Kidney (tissue), 14 donors: ENCODE measurements around the gene SLC10A2. TPM values are rescaled to one million over a fixed set of nuclear protein-coding genes. Genes with fewer than 3 reads are reported as not detected.
A peak's percentile ranks its signal among the peaks of the same experiment; 100 is the strongest.

Source experiments
- DNase-seq, 5 donors: peaks; one replicate each; pipeline ENCODE4 v3.0.0-alpha.2; 2013 to 2020
- FAIRE-seq: peaks from 2 replicates; lab custom pipeline; 2012; peaks lifted over from hg19 to GRCh38; lab: Jason Lieb, UNC
- H3K27ac ChIP-seq, 2 donors: one replicate each; pipeline ENCODE4 v1.7.0; 2013; ENCODE audit warnings: low read depth in 2 of 2, low read length in 2 of 2, inconsistent platforms in 1 of 2
- H3K27me3 ChIP-seq: one replicate; pipeline ENCODE4 v1.7.1; 2013; ENCODE audit warnings: low read length, inconsistent platforms; ENCODE audit not compliant: control insufficient read depth, insufficient read depth
- H3K36me3 ChIP-seq, 3 donors: one replicate each; pipeline versions ENCODE4 v1.7.0 to v1.7.1; 2013; ENCODE audit warnings: low read length in 3 of 3, control low read depth in 1 of 3, inconsistent platforms in 1 of 3; ENCODE audit not compliant: insufficient read depth in 3 of 3, control insufficient read depth in 2 of 3
- H3K4me1 ChIP-seq, 3 donors: one replicate each; pipeline versions ENCODE4 v1.7.0 to v1.7.1; 2013; ENCODE audit warnings: low read length in 3 of 3, inconsistent platforms in 1 of 3, low read depth in 1 of 3; ENCODE audit not compliant: control insufficient read depth in 2 of 3, insufficient read depth in 2 of 3
- H3K4me3 ChIP-seq, 3 donors: one replicate each; pipeline versions ENCODE4 v1.7.0 to v1.8.1; 2013; ENCODE audit warnings: low read length in 3 of 3, control low read depth in 1 of 3, inconsistent platforms in 1 of 3
- H3K9ac ChIP-seq, 3 donors: one replicate each; pipeline versions ENCODE4 v1.7.0 to v1.7.1; 2013; ENCODE audit warnings: low read length in 3 of 3, control low read depth in 1 of 3, inconsistent platforms in 1 of 3
- H3K9me3 ChIP-seq, 3 donors: one replicate each; pipeline versions ENCODE4 v1.7.0 to v1.7.1; 2013; ENCODE audit warnings: low read length in 3 of 3, control low read depth in 1 of 3, inconsistent platforms in 1 of 3; ENCODE audit not compliant: control insufficient read depth in 2 of 3, insufficient read depth in 1 of 3
- intact Hi-C: fragments of 100-400 bp; cut with DNase I; formaldehyde crosslinking; loops from one replicate; pipeline ENCODE4 v1.11.1; 2022
- polyA plus RNA-seq: library from polyadenylated mRNA; stranded (reverse); fragments of 350-450 nt; fragmentation: Illumina TruSeq; extraction: RNeasy Lipid Tissue Mini Kit (QIAGEN cat#74804); gene quantifications from one replicate; pipeline ENCODE4 v1.2.3, GENCODE V29; 2014; ENCODE audit warnings: low read depth, low replicate concordance; ENCODE audit not compliant: insufficient read depth
- total RNA-seq: library from RNA; stranded (reverse); fragmentation: NEBNext Ultra II Directional; extraction: Animal tissue kit (Norgen Biotek cat#: 25700); gene quantifications from one replicate; pipeline ENCODE4 v1.2.1, GENCODE V29; 2021
- TF ChIP-seq, protein P1 (sequence below): IDR thresholded peaks from 3 replicates; pipeline ENCODE4 v1.5.1; 2012; ENCODE audit warnings: mild to moderate bottlenecking, moderate library complexity, borderline replicate concordance; ENCODE audit not compliant: insufficient read depth; ENCODE audit errors: extremely low read depth
- donor health status: control.
- donor health status: control.
- donor health status: control.
- donor health status: control.
- donor health status: control.
- donor health status: DM: yes; HTN: yes; CAD: no.
- donor health status: Normal renal cell carcinoma (clear cell type).

Gene SLC10A2
- total and polyA plus RNA-seq, 2 donors from 2014 or later: 0.19 to 4.5 TPM

DNA sequence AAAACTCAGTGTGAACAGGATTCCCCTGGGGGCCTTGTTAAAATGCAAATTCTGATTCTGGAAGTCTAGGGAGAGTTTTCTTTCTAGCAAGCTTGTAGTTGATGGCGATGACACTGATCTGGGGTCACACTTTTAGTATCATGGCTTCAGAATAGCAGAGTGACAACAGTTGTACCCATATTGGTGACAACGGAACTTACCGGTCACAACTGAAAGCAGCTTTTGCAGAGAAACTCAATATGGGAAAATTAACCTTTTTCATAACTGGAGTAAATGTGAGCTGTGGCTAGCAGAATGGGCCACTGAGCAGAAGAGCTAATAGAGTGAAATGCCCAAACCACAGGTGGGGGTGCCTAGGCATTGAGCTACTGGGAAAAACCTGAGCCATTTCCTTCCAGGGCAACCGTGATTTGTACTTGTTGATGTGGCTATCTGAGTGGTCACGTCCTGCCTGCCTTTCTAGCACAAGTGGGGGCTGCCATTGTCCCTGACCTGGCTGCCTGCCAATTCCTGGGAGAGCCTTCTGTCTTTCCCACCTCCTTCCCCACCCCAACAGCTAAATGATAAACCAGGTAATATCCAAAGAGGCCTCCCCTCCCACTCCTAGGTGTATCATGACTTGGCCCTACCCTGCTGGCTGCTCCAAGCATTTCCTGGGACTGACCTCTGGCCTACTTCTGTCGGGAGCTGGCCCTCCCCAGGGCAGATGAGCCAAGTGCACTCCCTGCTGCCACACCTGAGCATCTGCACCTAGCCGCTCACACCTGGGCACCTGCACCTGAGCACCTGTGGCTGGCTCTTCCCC, 1.7 kb upstream of the SLC10A2 start:
- no peaks in the 10 kb centered on the region for H3K36me3 ChIP-seq
- H3K27me3 ChIP-seq: no peaks in the 10 kb centered on the region
- peak overlapping the region in 1 of 2 donors; percentile 53 for H3K27ac ChIP-seq
- intact Hi-C loops: no loop called here
- H3K4me1 ChIP-seq: no peaks in the 10 kb centered on the region
- TF ChIP-seq, protein P1, sequence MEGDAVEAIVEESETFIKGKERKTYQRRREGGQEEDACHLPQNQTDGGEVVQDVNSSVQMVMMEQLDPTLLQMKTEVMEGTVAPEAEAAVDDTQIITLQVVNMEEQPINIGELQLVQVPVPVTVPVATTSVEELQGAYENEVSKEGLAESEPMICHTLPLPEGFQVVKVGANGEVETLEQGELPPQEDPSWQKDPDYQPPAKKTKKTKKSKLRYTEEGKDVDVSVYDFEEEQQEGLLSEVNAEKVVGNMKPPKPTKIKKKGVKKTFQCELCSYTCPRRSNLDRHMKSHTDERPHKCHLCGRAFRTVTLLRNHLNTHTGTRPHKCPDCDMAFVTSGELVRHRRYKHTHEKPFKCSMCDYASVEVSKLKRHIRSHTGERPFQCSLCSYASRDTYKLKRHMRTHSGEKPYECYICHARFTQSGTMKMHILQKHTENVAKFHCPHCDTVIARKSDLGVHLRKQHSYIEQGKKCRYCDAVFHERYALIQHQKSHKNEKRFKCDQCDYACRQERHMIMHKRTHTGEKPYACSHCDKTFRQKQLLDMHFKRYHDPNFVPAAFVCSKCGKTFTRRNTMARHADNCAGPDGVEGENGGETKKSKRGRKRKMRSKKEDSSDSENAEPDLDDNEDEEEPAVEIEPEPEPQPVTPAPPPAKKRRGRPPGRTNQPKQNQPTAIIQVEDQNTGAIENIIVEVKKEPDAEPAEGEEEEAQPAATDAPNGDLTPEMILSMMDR: peak; percentile 14
- FAIRE-seq: no peak
- H3K9ac ChIP-seq: no peak overlapping the region
- H3K9me3 ChIP-seq: no peaks in the 10 kb centered on the region
- no peak overlapping the region for H3K4me3 ChIP-seq
- peak in 4 of 5 donors; percentile 11 to 59 (median 28) for DNase-seq

GRCh38 chr13:103066781-103067345, 646 bp upstream of the SLC10A2 start:
- intact Hi-C loops: no loop called here
- H3K27me3 ChIP-seq: no peaks in the 10 kb centered on the region
- H3K36me3 ChIP-seq: no peaks in the 10 kb centered on the region
- FAIRE-seq: no peak
- no peaks in the 10 kb centered on the region for H3K9me3 ChIP-seq
- H3K4me3 ChIP-seq: no peak overlapping the region
- no peak for DNase-seq
- H3K9ac ChIP-seq: no peak overlapping the region
- H3K27ac ChIP-seq: no peak overlapping the region
- TF ChIP-seq, protein P1: no peak
- H3K4me1 ChIP-seq: no peaks in the 10 kb centered on the region

DNA sequence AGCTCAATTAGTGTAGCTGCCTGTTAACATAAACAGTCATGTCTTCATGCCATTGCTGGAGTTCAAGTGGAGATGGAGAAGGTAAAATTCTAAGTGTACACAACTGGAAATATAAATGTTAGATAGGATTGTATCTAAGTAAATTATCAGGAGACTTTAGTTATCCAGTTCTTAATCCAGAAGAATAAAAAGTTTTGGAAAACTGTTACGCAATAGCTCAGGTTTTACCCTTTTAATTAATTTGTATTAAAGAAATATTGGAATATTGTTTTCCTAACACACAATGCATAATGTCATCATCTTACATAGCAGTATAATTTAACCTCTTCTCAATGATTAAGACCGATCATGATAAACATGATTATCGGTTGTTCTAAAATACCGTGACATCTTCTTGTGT, 2.8 kb downstream of the SLC10A2 start:
- Histone ChIP-seq H3K27ac (no peak overlapping the region), H3K4me3 (peak overlapping the region in 2 of 3 donors; percentile 24 to 67), H3K36me3 (no peaks in the 10 kb centered on the region), H3K4me1 (no peaks in the 10 kb centered on the region), H3K9me3 (no peaks in the 10 kb centered on the region), H3K9ac (no peak overlapping the region), H3K27me3 (no peaks in the 10 kb centered on the region)
- intact Hi-C loops: no loop called here
- DNase-seq: no peak
- TF ChIP-seq, protein P1: no peak
- FAIRE-seq: no peak
